HG03442 (cell line): Measurements from ENCODE around the gene GRIA2.
"Not testable (repeated sequence)": the region's sequence is repeated elsewhere in the genome, so short reads cannot be mapped to it uniquely, and the experiment has no call there.

Experiments used
- ATAC-seq: cut with Tn5 transposase; IDR thresholded peaks from one replicate; pipeline ENCODE4 v1.9.1; 2021; ENCODE audit warnings: mild to moderate bottlenecking, moderate library complexity; ENCODE audit not compliant: unreplicated experiment

The GRIA2 gene

DNA sequence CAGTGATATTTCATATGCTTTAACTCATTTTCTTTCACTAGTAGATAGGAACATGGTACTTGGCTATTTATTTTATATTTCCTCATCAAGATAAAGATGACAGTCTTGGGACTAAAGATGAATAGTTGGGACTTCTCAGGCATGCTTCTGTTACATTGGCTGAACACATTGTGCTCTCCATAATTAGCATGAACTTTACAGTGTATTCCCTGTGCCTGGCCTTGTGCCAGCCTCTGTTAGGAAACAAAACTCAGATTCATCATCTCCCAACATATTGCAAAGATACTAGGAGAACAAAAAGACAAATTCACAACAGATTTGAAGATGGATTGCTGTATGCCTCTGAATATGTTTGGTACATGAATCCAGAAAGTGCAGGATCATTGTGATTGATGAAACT lies 26.4 kb downstream of the GRIA2 start:
- no peak for ATAC-seq

DNA sequence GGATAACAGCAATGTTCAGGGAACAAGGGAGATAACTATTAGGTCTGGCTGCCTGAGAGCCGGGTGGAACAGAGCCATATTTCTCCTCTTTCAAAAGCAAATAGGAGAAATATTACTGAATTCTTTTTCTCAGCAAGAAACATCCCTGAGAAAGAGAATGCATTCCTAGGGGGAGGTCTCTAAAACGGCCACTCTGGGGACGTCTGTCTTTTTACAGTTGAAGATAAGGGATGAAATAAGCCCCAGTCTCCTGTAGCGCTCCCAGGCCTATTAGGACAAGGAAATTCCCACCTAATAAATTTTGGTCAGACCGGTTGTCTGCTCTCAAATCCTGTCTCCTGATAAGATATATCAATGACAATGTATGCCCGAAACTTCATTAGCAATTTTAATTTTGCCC lies 37.6 kb downstream of the GRIA2 start:
- ATAC-seq = not testable (repeated sequence)

DNA sequence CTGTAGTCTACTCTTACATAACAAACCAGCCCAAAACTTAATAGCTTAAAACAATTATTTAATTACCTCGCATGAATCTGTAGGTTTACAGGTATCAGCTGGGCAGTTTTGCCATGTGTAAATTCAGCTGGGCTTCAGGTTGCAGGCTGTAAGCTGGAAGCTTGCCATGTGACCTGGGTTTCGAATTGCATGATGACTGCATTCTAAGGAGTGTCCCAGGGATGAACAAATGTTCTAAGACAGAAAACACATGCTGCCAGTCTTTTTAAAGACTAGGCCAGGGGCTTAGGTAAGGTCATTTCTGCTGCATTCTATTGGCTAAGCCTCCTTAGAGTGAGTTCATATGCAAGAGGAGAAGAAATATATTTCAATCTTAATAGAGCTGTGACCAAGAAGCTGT lies 44.8 kb downstream of the GRIA2 start:
- ATAC-seq = no peak

DNA sequence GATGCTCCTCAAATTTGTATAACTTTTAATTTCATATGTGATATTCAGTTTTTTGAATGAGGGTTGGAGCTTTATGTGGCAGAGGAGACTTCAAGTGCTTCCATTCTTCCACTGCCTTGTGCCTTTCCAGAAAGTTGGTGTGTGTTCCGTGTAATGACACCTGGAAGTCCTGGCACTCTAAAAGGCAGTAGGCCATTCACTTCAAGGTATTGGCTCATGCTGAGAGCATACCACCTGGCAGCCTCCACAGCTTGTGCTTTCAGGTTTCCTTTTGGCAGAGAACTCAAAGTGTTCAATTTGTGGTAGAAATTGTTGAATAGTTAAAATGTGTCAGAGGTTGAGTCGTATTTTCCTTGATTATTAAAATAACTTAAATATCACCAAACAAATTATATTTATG lies 49.6 kb downstream of the GRIA2 start:
- ATAC-seq = no peak

DNA sequence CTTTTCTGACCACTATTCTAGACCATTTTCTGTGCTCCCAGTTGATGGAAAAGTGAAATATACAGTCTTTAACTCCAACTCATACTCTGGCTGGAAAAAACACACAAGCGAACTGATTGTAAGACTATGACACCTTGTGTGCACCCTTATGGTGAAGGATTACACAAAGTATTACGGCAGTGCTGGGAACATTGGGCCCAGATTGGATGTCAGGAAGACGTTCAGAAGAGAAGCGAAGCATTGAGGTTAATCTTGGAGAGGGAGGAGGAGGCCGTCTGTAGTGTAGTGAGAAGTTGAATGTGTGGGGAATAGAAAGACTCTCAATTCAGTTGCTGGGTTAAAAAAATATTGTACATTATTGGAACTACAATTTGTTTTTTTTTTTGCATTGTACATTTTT lies 50.0 kb downstream of the GRIA2 start:
- ATAC-seq = no peak

DNA sequence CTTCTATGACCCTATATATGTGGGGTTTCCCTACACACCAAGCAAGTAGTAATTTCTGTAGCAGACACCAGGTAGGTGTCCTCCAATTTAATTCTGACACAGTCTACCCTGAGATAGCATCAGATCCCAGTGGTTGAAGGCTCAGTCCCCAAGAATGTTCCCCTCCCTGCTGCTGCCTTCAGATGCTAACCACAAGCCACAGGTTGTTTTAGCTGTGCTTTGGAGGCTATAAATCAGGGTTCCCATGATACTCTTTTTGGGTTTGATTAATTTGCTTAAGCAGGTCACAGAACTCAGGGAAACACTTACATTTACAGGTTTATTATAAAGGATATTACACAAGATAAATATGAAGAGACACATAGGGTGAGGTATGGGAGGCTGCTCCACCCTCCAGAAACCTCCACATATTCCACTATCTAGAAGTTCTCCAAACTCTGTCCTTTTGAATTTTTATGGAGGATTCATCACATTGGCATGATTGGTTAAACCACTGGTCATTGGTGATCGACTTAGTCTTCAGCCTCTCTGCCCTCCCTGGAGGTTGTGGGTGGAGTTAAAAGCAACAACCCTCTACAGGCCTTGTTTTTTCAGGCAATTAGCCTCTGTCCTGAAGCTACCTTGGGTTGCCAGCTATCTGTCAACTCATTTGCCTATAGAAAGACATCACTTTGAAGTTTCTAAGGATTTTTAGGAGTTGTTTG lies 50.8 kb downstream of the GRIA2 start:
- no peak for ATAC-seq

DNA sequence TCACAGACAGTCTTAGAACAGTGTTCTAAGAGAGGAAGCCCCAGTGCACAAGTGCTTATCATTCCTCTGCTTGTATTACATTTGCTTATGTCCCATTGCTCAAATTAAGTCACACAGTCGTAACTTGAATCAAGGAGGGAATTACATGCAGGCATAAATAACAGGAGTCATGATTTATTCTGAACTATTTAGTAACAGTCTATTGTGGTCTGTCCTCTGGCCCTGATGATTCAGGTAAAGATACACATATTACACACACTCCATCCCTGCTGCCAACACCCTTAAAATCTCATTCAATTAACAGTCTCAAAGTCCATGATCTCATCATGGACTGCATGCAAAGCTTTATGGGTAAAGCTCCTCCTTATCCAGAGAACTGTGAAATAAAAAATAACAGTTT lies 60.1 kb downstream of the GRIA2 start:
- no peak for ATAC-seq

DNA sequence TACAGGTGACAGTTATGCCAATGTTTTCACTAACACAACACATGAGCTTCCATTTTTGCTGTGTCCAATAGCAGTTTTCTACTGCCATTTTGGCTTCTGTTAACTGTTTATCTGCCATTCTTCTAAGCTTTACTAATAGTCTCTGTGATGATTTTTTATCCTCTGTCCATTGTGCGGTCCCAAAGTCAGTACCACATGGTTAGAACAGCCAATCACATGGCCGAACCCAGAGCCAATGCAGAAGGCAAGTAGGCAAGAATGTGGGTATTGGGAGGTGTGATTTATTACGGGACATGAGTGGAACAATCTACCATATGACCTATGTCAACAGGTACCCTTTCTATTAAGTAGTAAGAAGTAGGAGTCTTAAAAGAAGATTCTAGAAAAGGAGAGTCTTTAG lies 61.5 kb downstream of the GRIA2 start:
- no peak for ATAC-seq

DNA sequence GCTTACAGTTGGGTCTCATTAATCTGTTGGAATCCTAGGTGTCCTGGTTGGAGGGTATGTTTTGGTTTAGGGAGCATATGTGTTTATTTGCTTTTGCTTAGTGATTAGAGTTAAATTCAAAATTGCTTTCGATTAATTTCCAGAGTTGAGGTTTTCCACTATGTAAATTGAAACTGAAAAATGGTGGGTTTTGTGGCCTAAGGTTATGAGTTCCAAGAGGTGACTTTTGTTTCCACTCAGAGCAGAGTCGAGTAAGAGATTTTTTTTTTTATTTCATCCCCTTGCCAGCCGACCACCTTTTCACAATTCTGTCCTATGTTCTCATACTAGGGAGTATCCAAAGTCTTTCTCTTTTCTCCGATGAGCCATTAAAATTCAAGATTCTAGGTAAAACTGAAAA lies 66.9 kb downstream of the GRIA2 start:
- ATAC-seq = no peak

DNA sequence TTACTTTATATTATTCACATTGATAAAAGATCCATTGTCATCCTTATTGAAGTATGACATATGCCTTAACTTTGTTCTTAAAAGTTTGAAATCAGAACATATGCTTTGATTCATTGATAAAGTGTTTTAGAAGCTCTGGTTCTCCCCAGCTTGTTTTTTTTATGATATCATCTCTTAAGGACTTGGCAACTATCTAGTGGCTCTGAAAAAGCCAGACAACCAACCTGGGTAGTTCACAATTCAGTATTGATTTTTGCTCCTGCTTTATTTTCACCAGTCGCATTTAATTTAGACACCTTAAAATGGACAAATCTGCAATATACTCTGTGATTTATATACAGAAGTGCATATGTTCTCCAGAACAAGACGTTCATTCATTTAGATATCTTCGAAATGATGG lies 70.1 kb downstream of the GRIA2 start:
- no peak for ATAC-seq

DNA sequence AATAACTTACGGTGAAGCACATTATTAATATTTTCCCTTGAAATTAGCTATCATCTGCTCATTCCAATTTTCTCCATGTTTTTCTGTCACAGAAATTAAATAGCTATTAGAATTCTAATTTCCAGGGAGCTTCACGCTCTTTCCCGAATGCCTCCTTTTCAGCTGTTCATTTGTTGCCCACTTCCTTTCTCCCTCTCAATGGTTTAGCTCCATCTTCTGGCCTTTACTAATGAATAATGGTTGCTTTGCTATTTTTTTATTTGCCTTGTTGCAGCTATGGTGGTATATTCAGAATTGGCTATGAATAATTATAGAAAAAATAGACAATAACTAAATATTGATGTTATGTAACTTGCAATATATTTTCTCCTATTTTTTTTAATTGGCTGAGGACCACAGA lies 70.5 kb downstream of the GRIA2 start:
- ATAC-seq = no peak

DNA sequence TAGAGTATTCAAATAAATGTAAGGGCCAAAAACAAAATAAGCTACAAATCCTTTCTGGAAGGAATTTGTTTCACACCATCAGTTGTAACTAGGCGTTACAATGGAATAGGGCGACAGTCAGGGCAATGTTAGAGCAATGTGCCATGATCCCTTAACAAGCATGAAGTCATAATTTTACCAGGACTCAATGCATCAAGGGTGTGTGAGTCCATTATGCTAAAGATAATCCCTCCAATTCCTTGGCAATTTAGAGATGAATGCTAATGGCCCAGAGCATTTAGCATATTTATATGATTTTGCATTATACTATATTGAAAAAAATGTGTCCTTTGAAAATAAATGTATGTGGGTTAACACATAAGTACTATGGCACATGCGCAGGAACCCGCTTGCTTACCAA lies 73.1 kb downstream of the GRIA2 start:
- no peak for ATAC-seq

DNA sequence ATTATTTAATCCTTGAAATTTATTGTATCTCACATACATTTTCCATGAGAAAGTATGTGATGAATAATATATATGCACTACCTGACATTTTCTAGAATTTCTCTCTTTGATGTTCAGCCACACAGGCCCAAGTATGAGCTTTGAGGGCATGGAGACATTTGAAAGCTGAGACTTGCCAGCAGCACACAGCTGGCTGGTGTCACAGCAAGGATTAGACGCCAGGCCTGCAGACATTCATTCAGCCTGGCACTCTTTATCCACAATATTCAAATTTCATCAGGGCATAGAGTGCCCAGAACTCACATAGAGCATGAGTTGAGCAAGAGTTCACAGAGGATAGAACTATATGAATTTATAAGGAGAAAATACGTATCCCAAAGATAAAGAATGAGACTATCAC lies 74.0 kb downstream of the GRIA2 start:
- no peak for ATAC-seq

DNA sequence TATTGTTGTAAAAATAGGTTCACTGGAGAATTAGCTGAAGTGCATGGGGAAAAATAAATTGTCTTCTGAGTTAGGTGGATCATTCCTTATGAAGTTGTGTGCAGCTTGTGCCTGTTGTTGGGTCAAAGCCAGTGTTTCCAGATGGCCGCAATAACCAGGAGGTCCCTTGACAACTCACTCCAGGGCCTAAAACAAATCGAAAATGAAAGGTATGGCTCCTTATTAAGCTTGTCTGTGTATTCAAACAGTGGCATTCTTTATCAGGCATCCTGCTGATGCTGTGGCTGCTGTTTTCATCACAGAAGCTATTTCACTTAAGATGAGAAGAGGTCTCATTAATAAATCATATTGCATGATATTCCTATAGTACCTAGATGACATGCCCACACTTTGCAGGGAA lies 80.2 kb downstream of the GRIA2 start:
- no peak for ATAC-seq

DNA sequence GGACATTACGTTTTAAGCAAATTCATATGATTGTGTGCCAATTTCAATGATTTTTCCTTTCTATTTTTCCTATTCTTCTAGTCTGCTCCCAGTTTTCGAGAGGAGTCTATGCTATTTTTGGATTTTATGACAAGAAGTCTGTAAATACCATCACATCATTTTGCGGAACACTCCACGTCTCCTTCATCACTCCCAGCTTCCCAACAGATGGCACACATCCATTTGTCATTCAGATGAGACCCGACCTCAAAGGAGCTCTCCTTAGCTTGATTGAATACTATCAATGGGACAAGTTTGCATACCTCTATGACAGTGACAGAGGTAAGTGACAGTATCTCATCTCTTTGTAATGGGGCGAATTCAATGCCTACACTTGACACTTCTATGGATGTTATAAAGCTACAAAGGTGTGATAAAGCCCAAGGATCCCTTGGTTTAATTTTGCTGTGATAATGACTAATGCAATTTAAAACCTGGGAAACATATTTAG lies 83.0 kb downstream of the GRIA2 start:
- no peak for ATAC-seq

DNA sequence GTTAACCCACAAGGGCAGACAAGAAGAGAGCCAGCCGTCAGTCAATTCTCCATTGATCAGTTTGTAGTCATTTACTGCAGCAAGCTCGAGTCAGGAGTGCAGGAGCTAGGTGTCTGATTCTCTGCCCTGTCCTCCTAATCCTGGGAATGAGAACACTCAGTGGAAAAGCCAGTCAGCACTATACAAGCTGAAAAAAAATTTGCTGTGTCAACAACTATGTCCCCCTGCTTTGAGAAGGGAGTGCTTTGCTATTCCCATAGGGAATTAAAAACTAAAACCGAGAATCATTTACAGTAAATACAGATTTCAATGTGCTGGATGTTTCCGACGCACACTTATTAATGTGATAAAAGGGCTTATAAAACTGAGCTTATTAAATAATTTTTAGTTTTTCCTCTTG lies 84.2 kb downstream of the GRIA2 start:
- no peak for ATAC-seq

DNA sequence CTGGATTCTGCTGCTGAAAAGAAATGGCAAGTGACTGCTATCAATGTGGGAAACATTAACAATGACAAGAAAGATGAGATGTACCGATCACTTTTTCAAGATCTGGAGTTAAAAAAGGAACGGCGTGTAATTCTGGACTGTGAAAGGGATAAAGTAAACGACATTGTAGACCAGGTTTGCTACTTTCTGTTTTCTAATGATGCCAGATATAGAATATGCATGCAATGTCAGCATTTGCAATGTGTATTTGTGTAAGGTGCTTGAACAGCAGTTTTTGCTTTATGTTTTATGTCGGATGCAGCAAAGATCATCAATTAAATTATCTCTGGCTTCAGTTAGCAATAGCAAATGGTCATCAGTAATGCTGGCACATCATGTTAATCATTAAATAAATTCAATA lies 92.2 kb downstream of the GRIA2 start:
- ATAC-seq = no peak

DNA sequence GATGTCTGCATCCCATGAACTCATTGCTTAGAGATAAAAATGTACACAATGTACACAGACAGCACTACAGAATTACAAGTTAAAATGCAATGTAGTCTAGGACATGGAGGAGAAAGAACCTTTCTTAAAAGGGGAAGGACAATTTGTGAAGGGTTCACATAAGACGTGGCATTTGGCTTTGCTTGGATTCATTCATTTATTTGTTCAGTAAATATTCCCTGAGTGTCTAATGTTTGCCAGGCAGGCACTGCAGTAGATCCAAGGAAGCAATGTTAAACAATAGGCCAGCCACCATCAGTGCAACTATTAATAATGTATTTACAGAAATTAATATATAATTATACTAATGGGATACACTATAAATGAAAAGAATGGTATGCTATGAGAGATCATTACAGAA lies 94.4 kb downstream of the GRIA2 start:
- no peak for ATAC-seq

DNA sequence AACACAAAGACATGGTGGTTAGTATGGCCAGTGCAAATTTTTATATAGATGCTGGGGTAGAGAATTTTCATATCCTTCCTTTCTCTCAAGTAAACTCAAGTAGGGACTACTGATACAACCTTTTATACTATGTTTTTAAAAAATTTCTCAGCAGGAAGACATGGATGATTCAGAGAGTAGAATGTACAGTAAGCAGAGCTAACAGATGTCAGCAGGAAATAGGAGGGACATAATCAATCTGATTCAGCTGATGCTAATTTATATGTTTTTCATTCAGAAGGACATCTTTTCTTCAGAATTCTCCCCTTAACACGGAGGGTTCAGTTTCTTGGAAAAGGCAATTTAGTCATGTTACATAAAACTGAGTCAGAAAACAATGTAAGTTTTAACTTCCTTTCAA lies 95.4 kb downstream of the GRIA2 start:
- ATAC-seq = no peak

DNA sequence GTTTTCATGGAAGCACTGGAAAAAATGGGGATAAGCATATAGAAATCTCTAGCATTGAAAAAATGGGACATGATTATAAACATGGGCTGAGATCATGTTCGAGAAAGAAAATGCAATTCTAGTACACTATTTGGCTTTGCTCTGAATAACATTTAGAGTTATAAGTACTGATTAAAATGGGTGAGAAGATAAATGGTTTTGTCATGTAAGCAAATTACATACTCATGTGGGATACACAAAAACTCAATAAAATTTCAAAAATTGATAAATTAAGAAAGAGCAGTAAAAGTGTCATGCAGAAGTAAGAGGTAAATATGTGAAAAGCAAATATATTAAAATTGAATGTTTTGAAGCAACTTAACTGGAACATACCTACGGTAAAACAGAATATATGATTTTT lies 99.6 kb downstream of the GRIA2 start:
- ATAC-seq = no peak

DNA sequence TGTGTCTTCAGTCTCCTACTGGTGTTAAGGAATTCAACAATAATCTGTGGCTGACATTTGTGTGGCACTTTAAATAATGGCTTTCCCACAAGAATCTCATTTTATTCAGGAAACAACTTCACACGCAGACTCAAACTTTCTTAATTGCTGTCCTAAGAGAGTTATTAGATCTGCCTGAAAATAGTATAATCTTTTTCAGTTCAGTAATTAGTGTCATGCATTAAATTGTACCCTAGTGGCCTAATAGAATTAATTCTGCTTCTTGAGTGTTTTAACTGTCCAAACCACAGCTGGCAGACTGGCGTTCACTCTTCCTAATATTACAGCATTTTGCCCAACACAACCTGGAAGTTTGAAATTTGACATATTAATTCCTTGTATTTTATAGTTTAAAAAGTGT lies 107.1 kb downstream of the GRIA2 start:
- no peak for ATAC-seq

DNA sequence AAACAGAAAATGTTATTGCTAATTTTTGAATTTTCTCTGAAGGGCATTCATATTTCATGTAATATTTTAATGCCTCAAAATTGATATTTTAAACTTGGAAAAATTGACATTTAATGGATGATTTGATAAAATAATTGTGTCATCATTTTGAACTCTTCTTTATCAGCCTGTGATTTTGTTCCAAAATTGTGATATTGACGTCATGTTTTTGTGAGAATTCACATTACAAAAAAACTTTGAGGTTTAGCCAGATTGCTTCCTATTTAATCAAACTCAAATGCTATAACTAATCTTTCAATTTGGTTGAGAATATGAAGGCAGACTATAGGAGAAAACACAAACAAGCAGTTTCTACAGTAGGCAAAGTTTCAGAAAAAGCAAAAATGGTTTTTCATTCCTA lies 137.4 kb downstream of the GRIA2 start:
- no peak for ATAC-seq

DNA sequence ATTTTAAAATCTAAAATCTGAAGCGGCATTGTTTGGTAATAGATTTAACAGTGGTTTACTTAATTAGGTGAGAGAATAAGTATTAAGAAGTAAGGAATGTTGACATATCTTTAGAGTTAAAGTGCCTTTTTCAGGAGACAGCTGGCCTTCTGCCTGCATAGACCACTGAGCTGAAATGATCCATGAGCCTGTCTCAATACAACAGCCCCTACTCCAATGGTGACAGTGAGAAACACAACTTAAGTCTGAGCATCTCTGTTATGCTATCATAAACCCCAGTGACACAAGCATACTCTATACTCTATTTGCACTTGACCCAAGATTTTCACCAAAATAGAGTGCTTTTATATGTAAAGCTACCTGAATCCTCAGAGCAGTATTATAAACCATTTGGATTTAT lies 137.9 kb downstream of the GRIA2 start:
- no peak for ATAC-seq
